Heart right ventricle (tissue), 16 donors: ENCODE data around the gene RNASEH2A. TPM values are rescaled to one million over a fixed set of nuclear protein-coding genes. Genes with fewer than 3 reads are reported as not detected.
"Not testable (repeated sequence)": the region's sequence is repeated elsewhere in the genome, so short reads cannot be mapped to it uniquely, and the experiment has no call there.

Source experiments
- ATAC-seq, 8 donors: fragments of 200-7000 bp; cut with Tn5 transposase; one replicate each; pipeline ENCODE4 v1.9.1; 2020; ENCODE audit warnings: mild to moderate bottlenecking in 8 of 8, moderate library complexity in 8 of 8, moderate number of reproducible peaks in 1 of 8
- DNase-seq, 2 donors: peaks; one replicate each; pipeline ENCODE4 v3.0.0-alpha.2; 2020
- H3K27ac ChIP-seq, 10 donors: fragments of 200-600 bp; sonication (generic) in 2 of 10; one replicate each; pipeline versions ENCODE4 v1.5.0 to v1.8.0; 2020 to 2022; ENCODE audit warnings: mild to moderate bottlenecking in 3 of 10
- H3K27me3 ChIP-seq, 7 donors: fragments of 200-600 bp; one replicate each; pipeline ENCODE4 v1.8.0; 2021 to 2022; ENCODE audit warnings: mild to moderate bottlenecking in 2 of 7
- H3K36me3 ChIP-seq, 9 donors: fragments of 200-600 bp; sonication (generic) in 1 of 9; one replicate each; pipeline versions ENCODE4 v1.5.0 to v1.8.0; 2020 to 2022; ENCODE audit warnings: mild to moderate bottlenecking in 2 of 9
- H3K4me1 ChIP-seq, 9 donors: fragments of 200-600 bp; sonication (generic) in 1 of 9; one replicate each; pipeline versions ENCODE4 v1.5.0 to v1.8.0; 2020 to 2022; ENCODE audit warnings: mild to moderate bottlenecking in 4 of 9
- H3K4me3 ChIP-seq, 10 donors: fragments of 200-600 bp; sonication (generic) in 2 of 10; one replicate each; pipeline versions ENCODE4 v1.5.0 to v1.8.0; 2020 to 2022; ENCODE audit warnings: mild to moderate bottlenecking in 7 of 10, moderate library complexity in 2 of 10
- H3K9me3 ChIP-seq, 11 donors: fragments of 200-600 bp in 10 of 11; sonication (generic) in 2 of 11; one replicate each; pipeline versions ENCODE4 v1.5.0 to v1.8.0; 2013 to 2022; ENCODE audit warnings: mild to moderate bottlenecking in 2 of 11, control low read depth in 1 of 11, moderate library complexity in 1 of 11
- CTCF ChIP-seq, 9 donors: fragments of 200-600 bp; sonication (generic) in 2 of 9; IDR thresholded peaks; one replicate each; pipeline versions ENCODE4 v1.5.0 to v1.8.0; 2021 to 2022; ENCODE audit warnings: antibody characterized with exemption in 9 of 9, mild to moderate bottlenecking in 5 of 9, moderate library complexity in 1 of 9
- WGBS, 2 donors: extraction: QIAGEN DNeasy Blood & Tissue Kit; methylation state at CpG; one replicate each; pipeline ENCODE4 v1.1.7; 2013; ENCODE audit warnings: inconsistent platforms in 1 of 2; 5-methylcytosine and 5-hydroxymethylcytosine counted together
- intact Hi-C, 10 donors: fragments of 100-400 bp; cut with DNase I; formaldehyde crosslinking; loops; one replicate each; pipeline versions ENCODE4 v1.11.1 to v1.14.2; 2022
- polyA plus RNA-seq, 2 donors: library from polyadenylated mRNA; stranded (reverse); fragments of 200-250 nt; gene quantifications; one replicate each; pipeline ENCODE4 v1.2.3, GENCODE V29; 2013
- total RNA-seq, 10 donors: library from RNA; stranded (reverse); fragmentation: NEBNext Ultra II Directional in 3 of 10; extraction: Animal tissue kit (Norgen Biotek cat#: 25700) in 3 of 10; gene quantifications; one replicate each; pipeline versions ENCODE4 v1.2.1 to v1.2.4, GENCODE V29; 2021 to 2023
- donor health status: Arrhythmogenic right ventricular cardiomyopathy.
- donor health status: ischemic (EF 13 %, LVEDD 7.1; RV severe dilation, severe dysfunction).
- donor health status: healthy with polysubstance abuse.
- donor health status: DM: no; HTN: yes; CAD: no.
- donor health status: DM: no; HTN: no; CAD: no.
- donor health status: ischemic (EF 25% LVEDD 6.9; RV normal size, moderate dysfunction).
- donor health status: ischemic (EF 25% LVEDD 5.7; RV mildly dilated, moderate dysfunction).
- donor health status: healthy.
- donor health status: DM: yes; HTN: yes; CAD: no.
- donor health status: Ischemic cardiomyopathy.
- donor health status: ischemic (EF 35%, LVEDD 5.7; RV mildly dilated, moderate dysfunction).
- donor health status: nonischemic (EF 11% LVEDD 7.7; RV severe dilation, severe dysfunction).
- donor health status: DM: yes; HTN: yes; CAD: no.
- donor health status: PGD.
- donor health status: ischemic (EF 29% LVEDD 5.4; RV normal size, mild dysfunction).
- donor health status: nonischemic (EF 23%, LVEDD 6.1; RV moderate dilation, normal function).

RNASEH2A gene
- total and polyA plus RNA-seq, 12 donors = 1.9 to 6.9 (median 4.1) TPM

- intact Hi-C loops = loop anchor here in 3 of 10 donors (5.0 to 10.0 kb wide), 2 partner anchors 37 to 99 kb away; no protein-coding TSS in a partner anchor
- H3K9me3 ChIP-seq = no peaks in the 10 kb centered on the region
- WGBS, 2 donors = 93 to 94% methylated on average over 26 of the region's 26 CpGs
- H3K36me3 ChIP-seq = peaks cover 0 to 28% (median 11%) of the 10 kb centered on the region in 9 donors
- no peak overlapping the region for H3K27ac ChIP-seq
- DNase-seq (no peak), ATAC-seq (no peak)
- H3K4me1 ChIP-seq = peaks cover 6 to 42% (median 32%) of the 10 kb centered on the region in 9 donors
- H3K27me3 ChIP-seq = peaks cover 0 to 12% (median 0%) of the 10 kb centered on the region in 7 donors
- TF ChIP-seq CTCF (IDR thresholded peaks at IDR 0.05) = no peak
- no peak overlapping the region for H3K4me3 ChIP-seq
These were observed 2.3 kb upstream of the RNASEH2A start for GRCh38 chr19:12804051-12804450.

- no peaks in the 10 kb centered on the region for H3K4me1 ChIP-seq
- H3K9me3 ChIP-seq = no peaks in the 10 kb centered on the region
- H3K27ac ChIP-seq = no peak overlapping the region
- H3K36me3 ChIP-seq = peaks cover 0 to 42% (median 6%) of the 10 kb centered on the region in 9 donors
- intact Hi-C loops = loop anchor here in 1 of 10 donors (5.0 kb wide), 1 partner anchor 47 kb away; no protein-coding TSS in a partner anchor
- ATAC-seq = no peak
- H3K4me3 ChIP-seq = no peak overlapping the region
- 94 to 96% methylated on average over 7 of the region's 7 CpGs for WGBS, 2 donors
- H3K27me3 ChIP-seq = no peaks in the 10 kb centered on the region
- no peak for TF ChIP-seq CTCF (IDR thresholded peaks at IDR 0.05)
- DNase-seq = no peak
These were observed 8.7 kb downstream of the RNASEH2A start for GRCh38 chr19:12815088-12815487.

- peaks cover 0 to 26% (median 6%) of the 10 kb centered on the region in 9 donors for H3K36me3 ChIP-seq
- intact Hi-C loops = loop anchor here in 1 of 10 donors (5.0 kb wide), 1 partner anchor 45 kb away; no protein-coding TSS in a partner anchor
- not testable (repeated sequence) for H3K9me3 ChIP-seq, ATAC-seq, DNase-seq, H3K27ac ChIP-seq, H3K27me3 ChIP-seq, H3K4me1 ChIP-seq, H3K4me3 ChIP-seq
- WGBS, 2 donors = 93 to 95% methylated on average over 6 of the region's 6 CpGs
These were observed 10.8 kb downstream of the RNASEH2A start for GRCh38 chr19:12817188-12817587.

- peaks cover 0 to 22% (median 6%) of the 10 kb centered on the region in 9 donors for H3K36me3 ChIP-seq
- H3K27me3 ChIP-seq, DNase-seq, H3K9me3 ChIP-seq, H3K27ac ChIP-seq, ATAC-seq, H3K4me1 ChIP-seq, H3K4me3 ChIP-seq: not testable (repeated sequence)
- intact Hi-C loops = loop anchor here in 1 of 10 donors (5.0 kb wide), 1 partner anchor 44 kb away; no protein-coding TSS in a partner anchor
- 92 to 93% methylated on average over 11 of the region's 11 CpGs for WGBS, 2 donors
These were observed 11.4 kb downstream of the RNASEH2A start for GRCh38 chr19:12817810-12818209.

GRCh38 chr19:12821761-12822160 is 15.4 kb downstream of the RNASEH2A start:
- Histone ChIP-seq H3K36me3 (no peaks in the 10 kb centered on the region), H3K27me3 (peaks cover 0 to 42% (median 34%) of the 10 kb centered on the region in 7 donors), H3K4me3 (no peak overlapping the region), H3K9me3 (peaks cover 0 to 8% (median 0%) of the 10 kb centered on the region in 11 donors), H3K4me1 (peaks cover 0 to 6% (median 0%) of the 10 kb centered on the region in 9 donors), H3K27ac (no peak overlapping the region)
- ATAC-seq (no peak), DNase-seq (no peak)
- 76 to 89% methylated on average over 2 of the region's 2 CpGs for WGBS, 2 donors
- TF ChIP-seq CTCF (IDR thresholded peaks at IDR 0.05) = no peak
- intact Hi-C loops = no loop called here
